ENCODE data around the gene EXOC3L4.

EXOC3L4 gene

DNA sequence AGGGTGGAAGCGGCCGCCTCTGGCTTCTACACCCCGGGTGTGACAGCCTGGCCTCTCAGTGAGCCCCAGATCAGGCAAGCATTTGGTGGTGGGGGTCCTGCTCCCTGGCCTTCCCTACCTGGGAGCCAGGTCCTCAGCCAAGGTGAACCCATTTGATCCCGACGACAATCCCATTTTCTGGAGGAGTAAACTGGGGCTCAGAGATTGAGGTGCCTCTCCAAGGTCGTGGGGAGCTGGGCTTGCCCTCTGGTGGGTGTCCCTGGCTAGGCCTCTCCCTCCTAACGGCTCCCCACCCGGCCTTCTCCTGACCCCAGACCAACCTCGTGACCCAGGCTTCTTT, 2.7 kb upstream of the EXOC3L4 start:
- no peak for TF ChIP-seq POLR2A (IDR thresholded peaks at IDR 0.05; ENCODE audit: low read depth, low read length)
- no peak for DNase-seq (ENCODE audit: insufficient read length, low spot score)
- FAIRE-seq = no peak

DNA sequence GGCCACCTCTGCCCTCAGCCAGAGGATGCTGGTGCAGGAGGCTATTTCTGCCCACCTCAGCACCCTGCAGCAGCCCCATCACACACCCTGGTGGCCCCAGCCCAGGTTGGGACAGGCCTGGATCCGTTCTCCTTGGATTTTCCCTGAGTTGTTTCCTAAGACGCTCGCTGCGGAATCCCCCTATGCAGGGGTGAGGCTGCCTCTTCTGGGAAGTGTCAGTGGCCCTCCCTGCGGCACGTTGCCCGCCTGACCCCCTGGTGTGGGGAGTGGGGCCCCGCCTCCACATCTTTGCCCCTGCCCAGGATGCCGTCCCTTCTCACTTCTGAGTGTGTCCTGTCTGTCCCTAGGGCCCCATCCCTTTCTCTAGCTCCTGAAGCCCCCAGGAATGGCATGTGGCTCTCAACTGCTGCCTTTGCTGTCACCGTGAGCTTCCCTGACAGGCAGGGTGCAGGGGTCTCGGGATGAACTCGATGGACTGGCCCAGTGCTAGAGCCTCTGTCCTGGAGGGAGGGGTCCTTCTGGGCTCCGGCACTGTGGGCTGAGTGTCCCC, 594 bp upstream of the EXOC3L4 start:
- FAIRE-seq (no peak), DNase-seq (ENCODE audit: insufficient read length, low spot score) (no peak)
- no peak for TF ChIP-seq POLR2A (IDR thresholded peaks at IDR 0.05; ENCODE audit: low read depth, low read length)

DNA sequence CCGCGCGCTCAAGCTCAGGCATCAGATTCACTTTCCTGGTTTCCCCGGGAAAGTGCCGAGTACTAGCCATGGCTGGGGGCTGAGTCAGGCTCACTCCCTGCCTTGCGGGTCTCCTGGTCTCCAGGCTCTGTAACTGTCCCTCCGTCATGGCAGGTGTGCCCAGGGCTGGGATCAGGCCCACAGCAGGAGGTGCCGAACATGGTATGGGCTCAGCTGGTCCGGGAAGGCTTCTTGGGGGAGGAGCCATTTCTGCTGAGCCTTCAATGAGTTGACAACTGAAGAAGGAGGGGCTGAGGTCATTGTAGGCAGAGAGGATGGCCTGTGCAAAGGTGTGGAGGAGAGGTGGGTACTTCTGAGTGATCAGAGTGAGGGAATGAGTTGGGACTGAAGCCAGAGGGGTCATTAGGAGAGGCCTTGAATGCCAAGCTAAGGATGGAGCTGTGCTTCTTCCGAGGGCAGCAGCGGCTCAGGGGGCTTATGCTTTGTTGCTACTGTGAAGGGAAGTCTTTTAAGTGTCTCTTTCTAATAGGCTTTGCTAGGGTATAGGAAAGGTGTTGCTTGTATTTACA, 769 bp downstream of the EXOC3L4 start:
- FAIRE-seq = no peak

DNA sequence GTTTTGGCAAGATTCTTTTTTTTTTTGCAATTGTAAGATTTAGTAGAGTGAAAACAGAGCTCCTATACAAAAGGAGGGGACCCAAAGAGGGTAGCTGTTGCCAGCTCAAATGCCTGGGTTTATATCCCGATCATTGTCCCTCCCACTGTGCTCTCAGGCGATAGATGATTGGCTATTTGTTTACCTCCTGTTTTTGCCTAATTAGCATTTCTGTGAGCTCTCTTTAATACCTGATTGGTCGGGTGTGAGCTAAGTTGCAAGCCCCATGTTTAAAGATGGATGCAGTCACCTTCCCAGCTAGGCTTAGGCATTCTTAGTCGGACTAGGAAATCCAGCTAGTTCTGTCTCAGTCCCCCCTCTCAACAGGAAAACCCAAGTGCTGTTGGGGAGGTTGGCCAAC, 1.9 kb downstream of the EXOC3L4 start:
- DNase-seq (ENCODE audit: insufficient read length, low spot score) (no peak), FAIRE-seq (no peak)
- TF ChIP-seq POLR2A (IDR thresholded peaks at IDR 0.05; ENCODE audit: low read depth, low read length) = no peak

More for the DNA sequence above, 769 bp downstream of the EXOC3L4 start:
- TF ChIP-seq POLR2A (IDR thresholded peaks at IDR 0.05; ENCODE audit: low read depth, low read length) = no peak
- DNase-seq (ENCODE audit: insufficient read length, low spot score) = no peak

DNA sequence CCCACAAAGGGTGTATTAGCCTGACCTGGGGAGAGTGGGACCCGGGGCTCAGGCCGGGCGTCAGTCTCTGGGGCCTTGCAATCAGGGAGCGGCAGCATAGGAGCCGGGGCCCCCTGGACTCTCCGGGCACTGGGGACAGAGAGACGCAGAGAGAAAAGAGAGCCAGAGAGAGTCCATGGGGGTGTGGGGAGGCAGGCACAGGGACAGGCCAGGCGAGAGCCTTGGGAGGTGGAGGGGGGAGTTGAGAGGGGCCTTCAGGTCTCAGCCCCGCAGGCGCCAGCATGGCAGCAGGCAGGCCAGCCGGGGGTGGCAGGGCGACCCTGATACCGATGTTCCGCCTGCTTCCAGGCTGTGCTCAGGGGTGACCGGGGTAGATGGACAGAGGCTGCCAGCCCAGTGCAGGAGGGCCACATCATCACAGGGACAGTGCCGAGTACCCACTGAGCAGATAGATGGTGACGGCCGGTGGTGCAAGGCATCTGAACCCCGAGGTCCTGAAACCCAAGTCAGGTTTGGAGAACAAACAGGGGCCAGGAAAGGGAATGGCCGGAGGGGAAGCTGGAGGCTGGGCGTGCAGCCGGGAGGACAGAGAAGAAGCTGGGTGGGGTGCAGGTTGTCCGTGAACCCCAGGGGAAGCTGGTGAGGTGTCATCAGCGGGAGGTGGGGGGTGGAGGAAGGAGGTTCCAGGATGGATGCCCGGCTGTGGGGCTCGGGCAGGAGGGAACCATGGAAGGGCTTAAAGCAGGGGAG, 2.9 kb downstream of the EXOC3L4 start:
- FAIRE-seq (no peak), DNase-seq (ENCODE audit: insufficient read length, low spot score) (no peak)
- TF ChIP-seq POLR2A (IDR thresholded peaks at IDR 0.05; ENCODE audit: low read depth, low read length) = no peak

DNA sequence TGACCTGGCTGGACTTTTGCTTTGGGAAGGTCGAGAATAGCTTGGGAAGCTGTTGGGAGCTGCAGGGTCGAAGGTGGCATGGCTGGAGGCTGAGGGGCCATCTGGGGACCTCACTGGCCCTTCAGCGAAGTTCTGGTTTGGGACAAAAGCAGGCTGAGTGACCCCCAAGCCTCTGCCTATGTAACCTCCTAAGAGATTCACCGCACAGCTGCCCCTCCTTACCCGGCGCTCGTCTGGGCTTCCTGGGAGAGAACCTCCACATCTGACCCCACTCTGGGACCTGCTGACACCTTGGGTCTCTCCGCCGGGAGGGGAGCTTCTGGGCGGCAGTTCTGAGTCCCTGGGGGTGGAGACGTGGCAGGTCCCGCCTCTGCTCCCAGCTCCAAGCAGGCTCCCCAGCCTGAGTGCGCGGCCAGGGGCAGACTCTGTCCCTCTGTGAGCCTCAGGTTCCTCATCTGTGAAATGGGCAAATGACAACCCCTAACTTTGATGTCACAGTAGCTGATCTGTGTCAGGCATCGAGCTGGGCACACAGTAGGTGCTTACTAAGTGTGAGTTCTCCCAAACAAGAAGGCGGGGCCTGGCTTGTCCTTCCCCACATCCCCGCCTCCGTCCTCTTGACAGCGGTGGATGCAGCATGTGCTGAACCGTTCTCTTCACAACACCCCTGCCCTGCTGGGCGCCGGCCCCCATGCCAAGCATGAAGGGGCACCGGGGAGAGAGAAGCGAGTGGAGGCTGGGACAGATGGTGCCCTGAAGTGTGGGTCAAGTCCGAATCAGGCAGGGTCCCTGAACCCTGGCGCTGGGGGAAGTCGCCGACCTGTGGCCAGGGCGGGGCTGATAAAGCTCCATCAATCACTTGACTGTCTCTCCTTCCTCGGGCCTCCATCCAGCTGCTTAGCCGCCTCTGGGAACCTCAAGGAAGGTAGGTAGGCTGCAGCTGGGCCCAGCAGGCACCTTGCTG, 3.8 kb downstream of the EXOC3L4 start:
- DNase-seq (ENCODE audit: insufficient read length, low spot score) = no peak
- no peak for TF ChIP-seq POLR2A (IDR thresholded peaks at IDR 0.05; ENCODE audit: low read depth, low read length)
- FAIRE-seq = no peak

DNA sequence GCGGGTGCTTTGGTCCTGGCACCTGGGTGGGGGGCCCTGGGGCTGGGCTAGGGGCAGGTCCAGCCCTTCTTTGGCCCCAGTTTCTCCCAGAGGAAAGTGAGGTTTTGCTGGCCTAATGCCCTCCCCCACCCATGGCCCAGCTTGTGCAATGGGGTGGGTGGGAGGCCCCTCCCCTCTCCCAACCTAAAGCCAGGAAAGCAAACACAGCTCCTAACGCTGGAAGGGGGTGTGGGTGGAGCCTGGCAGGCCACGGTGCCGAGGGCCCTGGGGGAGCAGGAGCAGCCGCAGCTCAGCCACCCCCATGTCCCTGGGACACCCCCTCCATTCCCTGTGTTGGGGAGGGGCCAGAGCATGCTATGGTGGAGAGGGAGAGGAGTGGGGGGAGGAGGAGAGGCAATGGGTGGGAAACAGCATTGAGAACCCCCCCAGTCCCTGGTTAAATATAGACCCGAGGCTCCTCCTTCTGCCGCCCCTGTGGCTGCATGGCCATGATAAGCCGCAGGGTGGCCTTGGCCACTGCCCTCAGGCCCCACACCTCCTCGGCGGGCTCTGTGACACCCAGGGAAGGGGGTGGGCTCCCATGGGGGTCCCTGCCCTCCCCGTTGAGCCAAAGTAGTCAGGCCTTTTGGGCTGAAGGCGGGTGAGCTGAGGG, 4.7 kb downstream of the EXOC3L4 start:
- DNase-seq (ENCODE audit: insufficient read length, low spot score) (no peak), FAIRE-seq (no peak)
- TF ChIP-seq POLR2A (IDR thresholded peaks at IDR 0.05; ENCODE audit: low read depth, low read length) = no peak

DNA sequence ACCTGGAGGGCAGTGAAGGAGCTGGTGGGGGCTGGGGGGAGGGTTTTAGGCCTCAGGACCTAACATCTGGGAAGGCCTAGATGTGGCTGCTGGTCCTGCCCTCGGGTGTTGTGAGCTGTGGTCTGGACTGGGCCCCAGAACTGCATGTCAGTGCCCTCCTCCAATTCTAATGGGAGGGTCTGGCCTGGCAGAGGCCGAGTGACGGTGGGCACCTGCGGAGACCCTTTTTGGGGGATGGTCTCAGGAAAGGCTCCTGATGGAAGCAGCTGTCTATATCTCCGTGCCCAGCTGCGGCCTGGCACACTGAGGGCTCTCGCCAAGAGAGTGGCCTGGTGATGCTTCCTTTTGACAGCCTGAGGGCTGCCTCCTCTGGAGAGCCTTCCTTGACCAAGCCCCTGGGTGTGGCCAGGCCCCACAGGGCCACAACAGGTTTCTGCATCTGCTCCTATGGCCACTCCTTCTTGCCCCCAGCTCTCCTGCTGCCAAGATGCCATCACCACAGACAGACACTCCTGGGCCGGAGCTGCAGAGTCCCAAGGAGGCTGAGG, 5.3 kb downstream of the EXOC3L4 start:
- FAIRE-seq = no peak

DNA sequence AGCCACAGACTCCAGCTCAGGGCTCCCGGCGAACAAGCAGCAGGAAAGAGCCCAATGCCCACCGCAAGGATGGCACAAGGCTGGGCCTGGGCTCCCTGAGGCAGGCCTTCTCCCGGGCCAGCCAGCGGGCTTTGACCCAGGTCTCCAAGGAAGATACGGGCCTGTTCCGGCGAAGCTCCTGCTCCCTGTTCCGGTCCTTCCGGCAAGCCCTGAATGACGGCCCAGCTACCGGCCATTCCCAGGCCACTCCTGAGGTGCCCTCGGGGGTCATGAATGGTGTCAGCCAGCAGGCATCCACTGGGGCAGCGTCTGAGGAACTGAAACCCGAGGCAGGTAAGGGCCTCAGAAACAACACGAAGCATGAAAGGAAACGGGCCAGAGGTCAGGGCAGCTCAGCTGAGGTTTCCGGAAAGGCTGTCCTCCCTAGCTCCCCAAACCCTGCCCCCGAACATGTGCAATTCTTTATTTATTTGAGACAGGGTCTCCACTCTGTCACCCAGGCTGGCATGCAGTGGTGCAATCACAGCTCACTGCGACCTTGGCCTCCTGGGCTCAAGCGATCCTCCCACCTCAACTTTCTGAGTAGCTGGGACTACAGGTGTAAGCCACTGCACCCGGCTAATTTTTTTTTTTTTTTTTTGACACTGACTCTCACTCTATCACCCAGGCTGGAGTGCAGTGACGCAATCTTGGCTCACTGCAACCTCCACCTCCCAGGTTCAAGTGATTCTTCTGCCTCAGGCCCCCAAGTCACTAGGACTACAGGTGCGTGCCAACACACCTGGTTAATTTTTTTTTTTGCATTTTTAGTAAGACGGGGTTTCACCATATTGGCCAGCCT, 6.0 kb downstream of the EXOC3L4 start:
- TF ChIP-seq POLR2A (IDR thresholded peaks at IDR 0.05; ENCODE audit: low read depth, low read length) = no peak
- FAIRE-seq (no peak), DNase-seq (ENCODE audit: insufficient read length, low spot score) (no peak)

More for the DNA sequence above, 5.3 kb downstream of the EXOC3L4 start:
- TF ChIP-seq POLR2A (IDR thresholded peaks at IDR 0.05; ENCODE audit: low read depth, low read length) = no peak
- no peak for DNase-seq (ENCODE audit: insufficient read length, low spot score)

DNA sequence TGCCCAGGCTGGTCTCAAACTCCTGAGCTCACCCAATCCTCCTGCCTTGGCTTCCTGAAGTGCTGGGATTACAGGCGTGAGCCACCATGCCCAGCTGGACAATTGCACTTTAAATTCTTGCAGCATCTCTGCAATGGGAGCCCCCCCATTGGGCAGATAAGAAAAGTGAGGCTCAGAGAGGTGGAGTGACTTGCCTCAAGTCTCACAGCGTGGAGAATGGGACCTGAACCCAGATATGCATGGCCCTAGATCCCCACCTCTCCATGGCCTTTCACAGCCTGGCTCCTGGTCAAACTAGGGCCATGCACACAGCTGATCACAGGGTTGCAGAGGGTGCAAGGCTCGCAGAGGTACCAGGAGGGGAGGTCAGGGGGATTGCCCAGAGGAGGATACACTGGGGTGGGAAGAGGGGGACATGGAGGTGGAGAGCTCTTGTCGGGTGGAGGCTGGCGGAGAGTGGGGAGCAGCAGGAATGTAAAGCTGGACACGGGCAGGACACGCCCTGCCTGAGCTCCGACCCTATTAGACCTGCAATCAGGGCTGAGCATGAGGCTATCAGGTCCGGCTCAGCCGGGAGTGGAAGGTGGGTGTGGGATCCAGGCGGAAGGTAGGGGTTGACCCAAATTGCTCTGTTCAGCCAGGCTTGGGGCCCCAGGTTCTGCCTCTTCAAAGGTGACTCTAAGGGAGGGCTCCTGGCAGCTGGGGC, 6.9 kb downstream of the EXOC3L4 start:
- TF ChIP-seq POLR2A (IDR thresholded peaks at IDR 0.05; ENCODE audit: low read depth, low read length) = no peak
- FAIRE-seq (no peak), DNase-seq (ENCODE audit: insufficient read length, low spot score) (no peak)

DNA sequence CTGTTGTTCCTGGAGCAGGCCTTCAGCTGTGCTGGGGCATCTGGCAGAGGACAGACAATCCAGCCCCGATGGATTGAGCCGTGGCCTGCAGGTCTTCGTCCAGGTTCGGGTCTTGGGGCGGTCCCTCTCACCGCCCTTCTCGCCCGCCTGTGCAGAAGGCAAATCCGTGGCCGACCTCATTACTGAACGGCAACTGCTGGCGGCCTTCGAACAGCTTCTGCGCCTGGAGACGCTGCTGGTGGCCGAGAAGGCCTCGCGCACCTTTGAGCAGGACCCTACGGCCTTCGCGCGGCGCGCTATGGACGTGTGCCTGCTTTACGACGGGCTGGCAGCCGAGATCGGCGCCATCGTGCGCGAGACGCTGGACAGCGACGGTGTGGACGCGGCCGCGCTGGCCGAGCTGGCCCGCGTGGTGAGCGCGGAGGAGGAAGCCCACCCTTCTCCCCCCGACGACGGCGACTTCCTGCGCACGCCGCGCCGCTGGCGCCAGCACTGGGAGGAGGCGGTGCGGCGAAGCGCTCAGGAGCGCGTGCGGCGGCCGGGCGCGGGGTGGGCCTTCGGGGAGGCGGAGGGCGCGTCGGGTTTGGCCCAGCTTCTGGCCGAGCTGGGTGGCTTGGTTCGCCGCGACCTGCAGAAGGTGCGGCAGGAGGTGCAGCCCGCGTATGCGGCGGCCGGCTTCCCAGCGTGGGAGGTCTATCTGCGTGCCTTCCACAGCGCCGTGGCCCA, 7.6 kb downstream of the EXOC3L4 start:
- DNase-seq (ENCODE audit: insufficient read length, low spot score) (no peak), FAIRE-seq (no peak)
- no peak for TF ChIP-seq POLR2A (IDR thresholded peaks at IDR 0.05; ENCODE audit: low read depth, low read length)

Data from H54 (cell line).